Daoy (cell line): ENCODE data around the gene C1orf226. TPM values are rescaled to one million over a fixed set of nuclear protein-coding genes. Genes with fewer than 3 reads are reported as not detected.

Source experiments
- DNase-seq: peaks from one replicate; pipeline ENCODE4 v3.0.0-alpha.2; 2015; ENCODE audit warnings: low read depth
- total RNA-seq: library from RNA; depleted of rRNA; stranded (reverse); fragments of >200 nt; shearing (Covaris generic); gene quantifications from 2 replicates; pipeline ENCODE4 v1.2.3, GENCODE V29; 2014

C1orf226 gene
- total RNA-seq, 1 experiment from 2014 or later, result 2.5 TPM

GRCh38 chr1:162384601-162385279 is 3.2 kb downstream of the C1orf226 start:
- no peak for DNase-seq

- DNase-seq, result no peak
Measured at GRCh38 chr1:162385280-162385623, 3.7 kb downstream of the C1orf226 start.

- no peak for DNase-seq
Measured at GRCh38 chr1:162385702-162386101, 4.2 kb downstream of the C1orf226 start.

- DNase-seq, result no peak
Measured at GRCh38 chr1:162386292-162387225, 5.0 kb downstream of the C1orf226 start.

- DNase-seq, result no peak
Measured at GRCh38 chr1:162387226-162388082, 5.9 kb downstream of the C1orf226 start.

- DNase-seq, result no peak
Measured at GRCh38 chr1:162388083-162388594, 6.6 kb downstream of the C1orf226 start.

GRCh38 chr1:162388615-162389014 is 7.1 kb downstream of the C1orf226 start:
- DNase-seq, result no peak

- peak; percentile 29 for DNase-seq
Measured at GRCh38 chr1:162389021-162389818, 7.7 kb downstream of the C1orf226 start.

- DNase-seq, result no peak
Measured at GRCh38 chr1:162389971-162390370, 8.4 kb downstream of the C1orf226 start.

- DNase-seq, result no peak
Measured at GRCh38 chr1:162390396-162391185, 9.1 kb downstream of the C1orf226 start.

- DNase-seq, result peak; percentile 56
Measured at GRCh38 chr1:162391790-162392563, 10.4 kb downstream of the C1orf226 start.

- no peak for DNase-seq
Measured at GRCh38 chr1:162396201-162396906, 14.8 kb downstream of the C1orf226 start.

- DNase-seq, result no peak
Measured at GRCh38 chr1:162397039-162397448, 15.5 kb downstream of the C1orf226 start.

GRCh38 chr1:162397943-162398560 is 16.5 kb downstream of the C1orf226 start:
- no peak for DNase-seq

- no peak for DNase-seq
Measured at GRCh38 chr1:162398999-162399580, 17.6 kb downstream of the C1orf226 start.

- DNase-seq, result no peak
Measured at GRCh38 chr1:162400790-162401355, 19.3 kb downstream of the C1orf226 start.

GRCh38 chr1:162404550-162405160 is 23.1 kb downstream of the C1orf226 start:
- no peak for DNase-seq
